SJCRH30 (cell line): ENCODE measurements around the gene IRF2BP2. TPM values are rescaled to one million over a fixed set of nuclear protein-coding genes. Genes with fewer than 3 reads are reported as not detected.

Experiments
- DNase-seq, 2 experiments: peaks; one replicate each; pipeline ENCODE4 v3.0.0-alpha.2; 2015 to 2020
- H3K27ac ChIP-seq: fragments of 250-450 bp; sonication (Bioruptor Pico); 2 replicates; pipeline ENCODE4 v1.5.1; 2020; ENCODE audit warnings: mild to moderate bottlenecking, moderate library complexity
- H3K27me3 ChIP-seq: fragments of 250-450 bp; sonication (Bioruptor Pico); 2 replicates; pipeline ENCODE4 v1.5.1; 2020; ENCODE audit warnings: mild to moderate bottlenecking, moderate library complexity
- H3K36me3 ChIP-seq: fragments of 250-450 bp; sonication (Bioruptor Pico); 2 replicates; pipeline ENCODE4 v1.5.1; 2020; ENCODE audit warnings: mild to moderate bottlenecking, moderate library complexity
- H3K4me1 ChIP-seq: fragments of 250-450 bp; sonication (Bioruptor Pico); 2 replicates; pipeline ENCODE4 v1.5.1; 2020; ENCODE audit warnings: mild to moderate bottlenecking, moderate library complexity
- H3K4me3 ChIP-seq: fragments of 250-450 bp; sonication (Bioruptor Pico); 2 replicates; pipeline ENCODE4 v1.5.1; 2020; ENCODE audit warnings: mild to moderate bottlenecking, moderate library complexity
- H3K9me3 ChIP-seq: fragments of 250-450 bp; sonication (Bioruptor Pico); replicated peaks from 2 replicates; pipeline ENCODE4 v1.5.1; 2020; ENCODE audit warnings: mild to moderate bottlenecking, moderate library complexity
- total RNA-seq: library from RNA; depleted of rRNA; stranded (reverse); fragments of >200 nt; shearing (Covaris generic); gene quantifications from 2 replicates; pipeline ENCODE4 v1.2.3, GENCODE V29; 2014

The IRF2BP2 gene
- total RNA-seq, 1 experiment from 2014 or later: 33.2 TPM

GRCh38 chr1:234626391-234626790 is 16.4 kb upstream of the IRF2BP2 start:
- H3K9me3 ChIP-seq: no peaks in the 10 kb centered on the region
- no peaks in the 10 kb centered on the region for H3K27me3 ChIP-seq
- no peaks in the 10 kb centered on the region for H3K36me3 ChIP-seq
- no peak overlapping the region for H3K4me3 ChIP-seq
- H3K4me1 ChIP-seq: peaks cover 9% of the 10 kb centered on the region
- no peak for DNase-seq
- H3K27ac ChIP-seq: no peak overlapping the region

- no peaks in the 10 kb centered on the region for H3K27me3 ChIP-seq
- no peak for DNase-seq
- no peak overlapping the region for H3K27ac ChIP-seq
- no peak overlapping the region for H3K4me3 ChIP-seq
- no peaks in the 10 kb centered on the region for H3K9me3 ChIP-seq
- peaks cover 23% of the 10 kb centered on the region for H3K4me1 ChIP-seq
- no peaks in the 10 kb centered on the region for H3K36me3 ChIP-seq
Observed at GRCh38 chr1:234624724-234625117, 14.7 kb upstream of the IRF2BP2 start.

GRCh38 chr1:234621657-234622335 is 11.8 kb upstream of the IRF2BP2 start:
- Histone ChIP-seq H3K27ac (peak overlapping the region; percentile 62), H3K4me1 (peaks cover 50% of the 10 kb centered on the region), H3K36me3 (no peaks in the 10 kb centered on the region), H3K4me3 (peak overlapping the region; percentile 7), H3K27me3 (no peaks in the 10 kb centered on the region), H3K9me3 (no peaks in the 10 kb centered on the region)
- DNase-seq: peak; percentile 78 to 86

GRCh38 chr1:234621127-234621468 is 11.1 kb upstream of the IRF2BP2 start:
- Histone ChIP-seq H3K9me3 (no peaks in the 10 kb centered on the region), H3K4me3 (no peak overlapping the region), H3K27ac (peak overlapping the region; percentile 62), H3K4me1 (peaks cover 56% of the 10 kb centered on the region), H3K36me3 (no peaks in the 10 kb centered on the region), H3K27me3 (no peaks in the 10 kb centered on the region)
- no peak for DNase-seq

- Histone ChIP-seq H3K27me3 (no peaks in the 10 kb centered on the region), H3K36me3 (no peaks in the 10 kb centered on the region), H3K9me3 (no peaks in the 10 kb centered on the region), H3K4me3 (peak overlapping the region; percentile 28), H3K27ac (peak overlapping the region; percentile 90), H3K4me1 (peaks cover 56% of the 10 kb centered on the region)
- DNase-seq: peak; percentile 60 to 72
Observed at GRCh38 chr1:234620272-234621126, 10.5 kb upstream of the IRF2BP2 start.

GRCh38 chr1:234619794-234620247 is 9.8 kb upstream of the IRF2BP2 start:
- H3K36me3 ChIP-seq: no peaks in the 10 kb centered on the region
- peaks cover 56% of the 10 kb centered on the region for H3K4me1 ChIP-seq
- peak overlapping the region; percentile 28 for H3K4me3 ChIP-seq
- peak overlapping the region; percentile 90 for H3K27ac ChIP-seq
- no peaks in the 10 kb centered on the region for H3K27me3 ChIP-seq
- DNase-seq: peak in 1 of 2 experiments; percentile 60
- no peaks in the 10 kb centered on the region for H3K9me3 ChIP-seq

- DNase-seq: peak in 1 of 2 experiments; percentile 52
- no peaks in the 10 kb centered on the region for H3K9me3 ChIP-seq
- no peaks in the 10 kb centered on the region for H3K27me3 ChIP-seq
- H3K36me3 ChIP-seq: no peaks in the 10 kb centered on the region
- peak overlapping the region; percentile 28 for H3K4me3 ChIP-seq
- peaks cover 61% of the 10 kb centered on the region for H3K4me1 ChIP-seq
- peak overlapping the region; percentile 90 for H3K27ac ChIP-seq
Observed at GRCh38 chr1:234619071-234619480, 9.1 kb upstream of the IRF2BP2 start.

GRCh38 chr1:234618737-234619049 is 8.7 kb upstream of the IRF2BP2 start:
- Histone ChIP-seq H3K27ac (peak overlapping the region; percentile 90), H3K4me1 (peaks cover 64% of the 10 kb centered on the region), H3K9me3 (no peaks in the 10 kb centered on the region), H3K27me3 (no peaks in the 10 kb centered on the region), H3K4me3 (peak overlapping the region; percentile 28), H3K36me3 (no peaks in the 10 kb centered on the region)
- DNase-seq: no peak

GRCh38 chr1:234617986-234618736 is 8.2 kb upstream of the IRF2BP2 start:
- peak overlapping the region; percentile 28 for H3K4me3 ChIP-seq
- no peaks in the 10 kb centered on the region for H3K27me3 ChIP-seq
- H3K27ac ChIP-seq: peak overlapping the region; percentile 90
- no peaks in the 10 kb centered on the region for H3K36me3 ChIP-seq
- no peaks in the 10 kb centered on the region for H3K9me3 ChIP-seq
- peaks cover 64% of the 10 kb centered on the region for H3K4me1 ChIP-seq
- DNase-seq: peak in 1 of 2 experiments; percentile 89

- Histone ChIP-seq H3K4me3 (no peak overlapping the region), H3K4me1 (peaks cover 63% of the 10 kb centered on the region), H3K9me3 (no peaks in the 10 kb centered on the region), H3K27ac (peak overlapping the region; percentile 90), H3K27me3 (no peaks in the 10 kb centered on the region), H3K36me3 (no peaks in the 10 kb centered on the region)
- peak; percentile 65 for DNase-seq
Observed at GRCh38 chr1:234617131-234617985, 7.4 kb upstream of the IRF2BP2 start.

- no peak for DNase-seq
- H3K27ac ChIP-seq: peak overlapping the region; percentile 90
Observed at GRCh38 chr1:234616644-234617043, 6.7 kb upstream of the IRF2BP2 start.

GRCh38 chr1:234614081-234614489 is 4.1 kb upstream of the IRF2BP2 start:
- Histone ChIP-seq H3K4me1 (peaks cover 41% of the 10 kb centered on the region), H3K27me3 (no peaks in the 10 kb centered on the region), H3K9me3 (no peaks in the 10 kb centered on the region), H3K4me3 (peak overlapping the region; percentile 68), H3K27ac (peak overlapping the region; percentile 95; the same call in 1 of the 2 replicates), H3K36me3 (no peaks in the 10 kb centered on the region)
- DNase-seq: no peak

More at GRCh38 chr1:234616644-234617043, 6.7 kb upstream of the IRF2BP2 start:
- Histone ChIP-seq H3K9me3 (no peaks in the 10 kb centered on the region), H3K27me3 (no peaks in the 10 kb centered on the region), H3K36me3 (no peaks in the 10 kb centered on the region), H3K4me1 (peaks cover 61% of the 10 kb centered on the region), H3K4me3 (no peak overlapping the region)

- Histone ChIP-seq H3K9me3 (no peaks in the 10 kb centered on the region), H3K27ac (peak overlapping the region; percentile 95), H3K27me3 (no peaks in the 10 kb centered on the region), H3K4me3 (peak overlapping the region; percentile 68), H3K4me1 (peaks cover 35% of the 10 kb centered on the region), H3K36me3 (no peaks in the 10 kb centered on the region)
- peak in 1 of 2 experiments; percentile 57 for DNase-seq
Observed at GRCh38 chr1:234613128-234613875, 3.3 kb upstream of the IRF2BP2 start.
